Mesenchymal stem cell (in vitro differentiated cells and primary cell): ENCODE results near the gene SPATA21.
A peak's percentile ranks its signal among the peaks of the same experiment; 100 is the strongest.
"Not testable (repeated sequence)": the region's sequence is repeated elsewhere in the genome, so short reads cannot be mapped to it uniquely, and the experiment has no call there.

Experiments used
- DNase-seq: peaks from one replicate; pipeline ENCODE4 v3.0.0-alpha.2; 2013
- H2AFZ ChIP-seq: one replicate; pipeline ENCODE4 v1.6.1; 2013; ENCODE audit warnings: low read depth, mild to moderate bottlenecking, control low read depth, inconsistent platforms, low read length, moderate library complexity
- H2AK5ac ChIP-seq: 2 replicates; pipeline ENCODE4 v1.6.1; 2013; ENCODE audit warnings: low read length, moderate library complexity, mild to moderate bottlenecking, inconsistent platforms; ENCODE audit not compliant: severe bottlenecking
- H2BK120ac ChIP-seq: one replicate; pipeline ENCODE4 v1.6.1; 2013; ENCODE audit warnings: low read depth, mild to moderate bottlenecking, inconsistent platforms, low read length, moderate library complexity
- H2BK12ac ChIP-seq, 2 experiments: one replicate each; pipeline ENCODE4 v1.6.1; 2013; ENCODE audit warnings: inconsistent platforms in 2 of 2, low read length in 2 of 2, mild to moderate bottlenecking in 2 of 2, moderate library complexity in 2 of 2, control low read depth in 1 of 2
- H2BK15ac ChIP-seq: one replicate; pipeline ENCODE4 v1.6.1; 2013; ENCODE audit warnings: mild to moderate bottlenecking, low read depth, inconsistent platforms; ENCODE audit not compliant: poor library complexity, severe bottlenecking
- H2BK5ac ChIP-seq: 2 replicates; pipeline ENCODE4 v1.6.1; 2013; ENCODE audit warnings: low read depth, mild to moderate bottlenecking, low read length, control low read depth, inconsistent platforms; ENCODE audit not compliant: poor library complexity, severe bottlenecking
- H3K14ac ChIP-seq, 2 experiments: one replicate each; pipeline ENCODE4 v1.6.1; 2013; ENCODE audit warnings: inconsistent platforms in 2 of 2, low read length in 2 of 2, control low read depth in 1 of 2, mild to moderate bottlenecking in 1 of 2, moderate library complexity in 1 of 2
- H3K18ac ChIP-seq, 2 experiments: one replicate each; pipeline ENCODE4 v1.6.1; 2013; ENCODE audit warnings: inconsistent platforms in 2 of 2, low read length in 2 of 2, control low read depth in 1 of 2, low read depth in 1 of 2, mild to moderate bottlenecking in 1 of 2
- H3K23ac ChIP-seq, 2 experiments: one replicate each; pipeline ENCODE4 v1.6.1; 2013; ENCODE audit warnings: inconsistent platforms in 2 of 2, low read length in 2 of 2, mild to moderate bottlenecking in 2 of 2, moderate library complexity in 2 of 2, control low read depth in 1 of 2
- H3K27ac ChIP-seq: 2 replicates; pipeline ENCODE4 v1.5.1; 2013; ENCODE audit warnings: mild to moderate bottlenecking, moderate library complexity, low read length, control low read depth, inconsistent platforms; ENCODE audit not compliant: poor library complexity, severe bottlenecking
- H3K27me3 ChIP-seq, 2 experiments: 2 replicates each; pipeline versions ENCODE4 v1.6.1 to v1.7.0; 2013; ENCODE audit warnings: low read length in 2 of 2, mild to moderate bottlenecking in 2 of 2, moderate library complexity in 2 of 2, control low read depth in 1 of 2, inconsistent platforms in 1 of 2; ENCODE audit not compliant: control insufficient read depth in 1 of 2, insufficient read depth in 1 of 2
- H3K36me3 ChIP-seq, 2 experiments: 2 replicates each; pipeline versions ENCODE4 v1.6.1 to v1.7.0; 2013; ENCODE audit warnings: low read length in 2 of 2, control low read depth in 1 of 2, inconsistent platforms in 1 of 2, low read depth in 1 of 2, mild to moderate bottlenecking in 1 of 2; ENCODE audit not compliant: insufficient read depth in 2 of 2, control insufficient read depth in 1 of 2
- H3K4ac ChIP-seq, 2 experiments: one replicate each; pipeline ENCODE4 v1.6.1; 2013; ENCODE audit warnings: inconsistent platforms in 2 of 2, low read length in 2 of 2, mild to moderate bottlenecking in 2 of 2, moderate library complexity in 2 of 2, control low read depth in 1 of 2, low read depth in 1 of 2
- H3K4me1 ChIP-seq: 2 replicates; pipeline ENCODE4 v1.6.1; 2013; ENCODE audit warnings: low read depth, low read length, control low read depth; ENCODE audit not compliant: control insufficient read depth, insufficient read depth
- H3K4me2 ChIP-seq: 2 replicates; pipeline ENCODE4 v1.6.1; 2013; ENCODE audit warnings: low read length, mild to moderate bottlenecking, inconsistent platforms; ENCODE audit not compliant: poor library complexity, severe bottlenecking
- H3K4me3 ChIP-seq, 2 experiments: 2 replicates each; pipeline versions ENCODE4 v1.5.1 to v1.7.0; 2013; ENCODE audit warnings: low read length in 2 of 2, mild to moderate bottlenecking in 2 of 2, control low read depth in 1 of 2, low read depth in 1 of 2; ENCODE audit not compliant: insufficient read depth in 1 of 2
- H3K79me1 ChIP-seq: replicated peaks from 2 replicates; pipeline ENCODE4 v1.6.1; 2013; ENCODE audit warnings: mild to moderate bottlenecking, control low read depth, low read length, inconsistent platforms; ENCODE audit not compliant: poor library complexity, severe bottlenecking
- H3K9ac ChIP-seq: 2 replicates; pipeline ENCODE4 v1.7.0; 2013; ENCODE audit warnings: mild to moderate bottlenecking, low read length, moderate library complexity
- H3K9me3 ChIP-seq: 2 replicates; pipeline ENCODE4 v1.7.0; 2013; ENCODE audit warnings: mild to moderate bottlenecking, low read length; ENCODE audit not compliant: control insufficient read depth
- H4K8ac ChIP-seq: one replicate; pipeline ENCODE4 v1.6.1; 2013; ENCODE audit warnings: inconsistent platforms, mild to moderate bottlenecking, low read length, moderate library complexity
- H4K91ac ChIP-seq: one replicate; pipeline ENCODE4 v1.6.1; 2013; ENCODE audit warnings: mild to moderate bottlenecking, low read length, inconsistent platforms
- WGBS: methylation state at CpG from one replicate; pipeline ENCODE4 v1.1.7; 2013; ENCODE audit warnings: mixed read lengths; 5-methylcytosine and 5-hydroxymethylcytosine counted together

Gene SPATA21

DNA sequence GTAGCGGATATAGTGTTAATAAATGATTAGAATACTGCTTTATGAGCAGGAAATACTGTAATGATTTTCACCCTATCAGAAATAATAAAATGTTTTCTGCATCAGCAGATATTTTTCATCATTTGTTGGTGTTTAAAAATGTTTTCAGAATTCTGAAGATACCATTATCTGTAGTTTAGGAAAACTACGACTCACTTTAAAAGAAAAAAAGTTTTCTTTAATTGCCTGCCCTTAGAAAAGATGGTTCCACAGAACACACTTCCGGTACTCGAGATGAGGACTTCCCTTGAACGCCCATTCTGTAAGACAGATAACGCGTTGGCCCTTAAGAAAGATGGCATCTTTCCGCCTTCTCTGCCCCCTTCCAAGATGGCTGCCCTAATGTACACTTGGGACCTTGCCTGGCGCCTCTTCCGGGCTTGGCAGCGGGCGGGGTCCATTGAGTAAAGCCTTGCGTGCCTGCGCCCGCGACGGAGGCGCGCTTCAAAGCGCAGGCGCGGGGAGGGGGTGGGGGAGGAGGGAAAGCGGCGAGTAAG is 70.4 kb downstream of the SPATA21 start, which contains the start of gene SZRD1:
SZRD1 (plus strand) TSS at position 521 of the 536 bp plus-strand sequence. CDS start 16 bp downstream, outside the sequence.
- Histone ChIP-seq H3K9ac (peak within 1 kb of the TSS; percentile 95), H2AK5ac (peak within 1 kb of the TSS; percentile 44), H3K36me3 (no peaks in the 10 kb centered on the region), H3K4me2 (peak within 1 kb of the TSS; percentile 49), H4K91ac (peak within 1 kb of the TSS; percentile 99), H2AFZ (peak within 1 kb of the TSS; percentile 46), H2BK12ac (peak within 1 kb of the TSS; percentile 42 to 54), H3K27ac (peak within 1 kb of the TSS; percentile 99), H3K27me3 (no peaks in the 10 kb centered on the region), H3K79me1 (no peaks in the 10 kb centered on the region), H3K4me3 (peak within 1 kb of the TSS; percentile 84 to 87), H3K18ac (peak within 1 kb of the TSS; percentile 95 to 98), H3K23ac (no peak within 1 kb of the TSS), H4K8ac (peak within 1 kb of the TSS; percentile 99), H3K9me3 (no peaks in the 10 kb centered on the region), H2BK120ac (peak within 1 kb of the TSS; percentile 100), H3K14ac (peak within 1 kb of the TSS in 1 of 2 experiments; percentile 68), H2BK5ac (peak within 1 kb of the TSS; percentile 93), H3K4me1 (peaks cover 4% of the 10 kb centered on the region), H2BK15ac (peak within 1 kb of the TSS; percentile 96), H3K4ac (peak within 1 kb of the TSS; percentile 96)
- WGBS: under 1% methylated on average over 23 of the region's 24 CpGs
- peak; percentile 100 for DNase-seq

DNA sequence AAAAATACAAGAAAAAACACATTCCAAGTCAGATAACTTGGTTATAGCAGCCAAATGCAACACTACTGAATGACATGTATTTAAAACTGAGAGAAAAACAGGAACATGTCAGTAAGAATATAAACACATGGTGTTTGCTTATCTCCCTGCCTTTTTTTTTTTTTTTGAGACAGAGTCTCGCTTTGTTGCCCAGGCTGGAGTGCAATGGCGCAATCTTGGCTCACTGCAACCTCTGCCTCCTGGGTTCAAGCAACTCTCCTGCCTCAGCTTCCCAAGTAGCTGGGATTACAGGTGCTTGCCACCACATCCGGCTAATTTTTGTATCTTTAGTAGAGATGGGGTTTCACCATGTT is 72.1 kb downstream of the SPATA21 start:
- peak; percentile 48 for DNase-seq
- H3K9me3 ChIP-seq, H2BK120ac ChIP-seq, H3K14ac ChIP-seq, H2BK15ac ChIP-seq, H2BK12ac ChIP-seq, H4K91ac ChIP-seq, H3K27ac ChIP-seq, H3K79me1 ChIP-seq, H2BK5ac ChIP-seq, H3K4me3 ChIP-seq, H3K4me2 ChIP-seq, H4K8ac ChIP-seq, H3K36me3 ChIP-seq, H3K4me1 ChIP-seq, H2AK5ac ChIP-seq, H3K23ac ChIP-seq, H2AFZ ChIP-seq, H3K27me3 ChIP-seq, H3K4ac ChIP-seq, H3K18ac ChIP-seq: not testable (repeated sequence)
- WGBS: 75% methylated on average over 2 of the region's 3 CpGs
- peak overlapping the region; percentile 65 for H3K9ac ChIP-seq

GRCh38 chr1:16356867-16357266 is 80.4 kb downstream of the SPATA21 start:
- H4K8ac ChIP-seq: no peak overlapping the region
- H2BK12ac ChIP-seq: no peak overlapping the region
- H3K18ac ChIP-seq: no peak overlapping the region
- peaks cover 8% of the 10 kb centered on the region for H3K4me1 ChIP-seq
- H3K9ac ChIP-seq: no peak overlapping the region
- DNase-seq: no peak
- no peak overlapping the region for H3K4me2 ChIP-seq
- no peaks in the 10 kb centered on the region for H3K36me3 ChIP-seq
- no peak overlapping the region for H3K4ac ChIP-seq
- H3K14ac ChIP-seq: no peak overlapping the region
- no peak overlapping the region for H3K23ac ChIP-seq
- H2AK5ac ChIP-seq: no peak overlapping the region
- no peaks in the 10 kb centered on the region for H3K27me3 ChIP-seq
- no peak overlapping the region for H2AFZ ChIP-seq
- no peak overlapping the region for H2BK120ac ChIP-seq
- H3K9me3 ChIP-seq: no peaks in the 10 kb centered on the region
- no peak overlapping the region for H2BK15ac ChIP-seq
- no peak overlapping the region for H4K91ac ChIP-seq
- no peak overlapping the region for H3K4me3 ChIP-seq
- no peak overlapping the region for H3K27ac ChIP-seq
- H2BK5ac ChIP-seq: no peak overlapping the region
- WGBS: 75% methylated on average over 1 of the region's 3 CpGs
- peaks cover 2% of the 10 kb centered on the region for H3K79me1 ChIP-seq

DNA sequence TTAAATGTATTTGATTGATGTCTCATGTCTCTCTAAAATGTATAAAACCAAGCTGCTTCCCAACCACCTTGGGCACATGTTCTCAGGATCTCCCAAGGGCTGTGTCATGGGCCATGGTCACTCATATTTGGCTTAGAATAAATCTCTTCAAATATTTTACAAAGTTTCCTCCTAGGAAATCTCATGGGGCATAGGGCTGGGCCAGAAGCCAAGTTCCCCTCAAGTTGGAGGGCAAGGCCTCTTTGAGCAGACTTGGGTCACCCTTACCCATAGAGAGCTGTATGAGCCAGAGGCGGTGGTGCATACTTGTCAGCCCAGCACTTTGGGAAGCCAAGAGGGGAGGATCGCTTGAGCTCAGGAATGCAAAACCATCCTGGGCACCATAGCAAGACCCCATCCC is 82.6 kb downstream of the SPATA21 start:
- no peak for DNase-seq
- Histone ChIP-seq H3K9me3 (no peaks in the 10 kb centered on the region), H2BK15ac (no peak overlapping the region), H3K4me2 (no peak overlapping the region), H2BK5ac (no peak overlapping the region), H3K9ac (no peak overlapping the region), H2BK120ac (no peak overlapping the region), H3K27me3 (no peaks in the 10 kb centered on the region), H3K4me1 (peaks cover 8% of the 10 kb centered on the region), H3K4me3 (no peak overlapping the region), H3K36me3 (no peaks in the 10 kb centered on the region), H3K79me1 (peaks cover 2% of the 10 kb centered on the region), H2BK12ac (no peak overlapping the region), H2AFZ (no peak overlapping the region), H4K8ac (no peak overlapping the region), H3K23ac (no peak overlapping the region), H3K14ac (no peak overlapping the region), H3K18ac (no peak overlapping the region), H3K27ac (no peak overlapping the region), H3K4ac (no peak overlapping the region), H2AK5ac (no peak overlapping the region), H4K91ac (no peak overlapping the region)
- 92% methylated on average over 1 of the region's 2 CpGs for WGBS
